SIG-M5 treated with dmso at 0.1 percent for 504 hours (cell line): ENCODE measurements around the gene TAF1C.
"Not testable (repeated sequence)": the region's sequence is repeated elsewhere in the genome, so short reads cannot be mapped to it uniquely, and the experiment has no call there.

Source experiments
- DNase-seq: peaks from one replicate; lab custom pipeline; 2025; ENCODE audit not compliant: unreplicated experiment; lab: John Stamatoyannopoulos, UW

TAF1C gene

GRCh38 chr16:84212631-84213030, 25.8 kb upstream of the TAF1C start:
- DNase-seq: no peak

DNA sequence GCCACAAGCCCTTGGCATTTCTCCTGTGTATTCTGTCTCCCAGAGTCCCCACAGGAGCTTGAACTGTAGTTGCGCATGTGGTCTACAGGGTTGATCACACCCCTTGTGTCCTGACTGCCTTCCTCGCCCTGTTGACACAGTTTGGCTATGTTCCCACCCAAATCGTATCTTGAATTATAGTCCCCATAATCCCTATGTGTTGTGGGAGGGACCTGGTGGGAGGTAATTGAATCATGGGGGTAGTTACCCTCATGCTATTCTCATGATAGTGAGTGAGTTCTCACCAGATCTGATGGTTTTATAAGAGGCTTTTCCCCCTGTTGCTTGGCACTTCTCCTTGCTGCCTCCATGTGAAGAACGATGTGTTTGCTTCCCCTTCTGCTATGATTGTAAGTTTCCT, 25.3 kb upstream of the TAF1C start:
- DNase-seq: no peak

GRCh38 chr16:84209989-84210388, 23.1 kb upstream of the TAF1C start:
- no peak for DNase-seq

- no peak for DNase-seq
Measured at GRCh38 chr16:84207879-84208278, 21.0 kb upstream of the TAF1C start.

GRCh38 chr16:84207251-84207650, 20.4 kb upstream of the TAF1C start:
- no peak for DNase-seq

DNA sequence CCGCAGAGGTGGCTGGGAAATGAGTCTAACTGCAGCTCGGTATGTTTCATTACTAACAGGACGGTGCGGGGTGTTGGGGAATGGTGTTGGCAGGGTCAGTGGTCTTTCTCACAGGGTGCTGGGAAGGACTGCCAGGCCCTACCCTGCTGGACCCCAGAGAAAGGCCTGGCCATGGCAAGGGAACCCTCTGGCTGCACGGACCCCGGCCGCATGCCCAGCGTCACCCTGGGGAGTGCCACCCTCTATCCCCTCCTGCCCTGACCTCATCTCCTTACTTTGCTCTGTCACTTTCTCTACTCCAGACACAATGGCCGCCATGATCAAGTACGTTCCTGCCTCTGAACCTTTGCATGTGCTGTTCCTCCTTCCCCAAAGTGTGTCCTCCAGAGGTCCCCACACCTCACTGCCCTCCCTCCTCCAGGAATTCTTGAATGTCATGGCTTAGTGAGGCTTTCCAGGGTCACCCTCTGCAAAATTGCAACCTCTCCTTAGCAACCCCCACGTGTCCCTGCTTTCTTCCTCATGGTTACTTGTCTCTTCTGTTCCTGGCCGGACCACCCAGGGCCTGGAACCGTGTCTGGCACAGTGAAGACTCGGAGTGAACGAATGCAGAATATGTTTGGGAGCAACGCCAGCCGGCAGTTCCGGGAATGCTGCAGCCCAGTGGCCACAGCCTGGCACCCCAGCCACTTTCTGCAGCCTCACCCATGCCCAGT, 19.3 kb upstream of the TAF1C start:
- DNase-seq: no peak

GRCh38 chr16:84205123-84205522, 18.3 kb upstream of the TAF1C start:
- DNase-seq: not testable (repeated sequence)

DNA sequence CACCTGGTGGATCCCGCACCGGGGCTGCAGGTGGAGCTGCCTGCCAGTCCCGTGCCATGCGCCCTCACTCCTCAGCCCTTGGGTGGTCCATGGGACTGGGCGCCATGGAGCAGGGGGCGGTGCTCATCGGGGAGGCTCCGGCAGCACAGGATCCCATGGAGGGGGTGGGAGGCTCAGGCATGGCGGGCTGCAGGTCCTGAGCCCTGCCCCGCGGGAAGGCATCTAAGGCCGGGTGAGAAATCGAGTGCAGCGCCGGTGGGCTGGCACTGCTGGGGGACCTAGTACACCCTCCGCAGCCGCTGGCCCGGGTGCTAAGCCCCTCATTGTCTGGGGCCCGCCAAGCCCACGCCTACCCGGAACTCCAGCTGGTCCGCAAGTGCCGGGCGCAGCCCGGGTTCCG, 17.7 kb upstream of the TAF1C start:
- DNase-seq: not testable (repeated sequence)

DNA sequence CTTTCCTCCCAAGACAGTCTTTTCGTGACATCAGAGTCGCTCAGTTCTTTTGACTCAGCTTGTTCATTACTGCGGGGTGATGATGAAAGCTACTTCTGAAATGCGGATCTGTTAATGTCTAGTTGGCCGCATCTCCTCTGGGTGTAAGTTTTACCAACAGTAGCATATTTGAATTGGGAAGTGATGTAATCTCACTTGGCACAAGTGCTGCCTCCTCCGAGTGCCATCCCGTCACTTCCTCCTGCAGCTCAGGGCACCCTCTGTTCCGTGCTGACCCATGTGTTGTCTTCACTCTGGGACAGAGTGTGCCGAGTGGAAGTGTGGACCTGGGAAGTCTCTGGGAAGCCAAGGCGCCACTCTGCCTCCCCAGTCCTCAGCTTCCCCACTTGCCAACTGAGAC, 13.0 kb upstream of the TAF1C start:
- DNase-seq: peak; percentile 89

- DNase-seq: no peak
Measured at GRCh38 chr16:84199097-84199496, 12.2 kb upstream of the TAF1C start.

GRCh38 chr16:84198401-84198800, 11.5 kb upstream of the TAF1C start:
- no peak for DNase-seq

GRCh38 chr16:84197466-84198128, 10.7 kb upstream of the TAF1C start:
- no peak for DNase-seq

DNA sequence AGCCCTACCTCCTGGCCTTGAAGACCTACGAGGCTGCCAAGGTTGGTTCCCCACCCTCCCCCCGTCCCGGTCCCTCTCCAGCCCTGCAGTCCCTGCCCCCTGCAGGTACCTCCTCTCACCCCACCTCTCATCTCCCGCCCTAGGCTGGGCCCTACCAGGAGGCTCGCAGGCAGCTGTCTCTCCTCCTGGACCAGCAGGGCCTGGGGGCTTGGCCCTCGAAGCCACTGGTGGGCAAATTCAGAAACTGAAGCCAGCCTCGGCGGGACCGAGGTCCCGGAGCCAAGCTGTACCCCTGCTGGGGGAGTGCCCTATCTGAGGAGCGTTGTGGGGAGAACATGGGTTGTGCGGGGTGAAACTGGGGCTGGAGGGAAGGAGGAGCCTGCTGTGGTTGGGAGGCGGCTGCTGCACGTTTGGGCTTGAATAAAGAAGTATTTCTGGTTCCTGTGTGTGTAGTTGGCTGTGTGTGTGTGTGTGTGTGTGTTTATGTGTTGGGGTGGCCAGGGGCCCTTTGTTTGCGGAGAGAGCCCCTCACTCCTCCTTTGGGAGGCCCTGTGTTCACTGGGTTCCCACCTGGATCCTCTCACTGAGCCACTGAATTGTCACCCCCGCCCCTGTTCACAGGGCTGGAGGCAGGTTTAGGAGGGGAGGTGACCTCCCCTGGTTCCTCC, 10.0 kb upstream of the TAF1C start:
- no peak for DNase-seq

DNA sequence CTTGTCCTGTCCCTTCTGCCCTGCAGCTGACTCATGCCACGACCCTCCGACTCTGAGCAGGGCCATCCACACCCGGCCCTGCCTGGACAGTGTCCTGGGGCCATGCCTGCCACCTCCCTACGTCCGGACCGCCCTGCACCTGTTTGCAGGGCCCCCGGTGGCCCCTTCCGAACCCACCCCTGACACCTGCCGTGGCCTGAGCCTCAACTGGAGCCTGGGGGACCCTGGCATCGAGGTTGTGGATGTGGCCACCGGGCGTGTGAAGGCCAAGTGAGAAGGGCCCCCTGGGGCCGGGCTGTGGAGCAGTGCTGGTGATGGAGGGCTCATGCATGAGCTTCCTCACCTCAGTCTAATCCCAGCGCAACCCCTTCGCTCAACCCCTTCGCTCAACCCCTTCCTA, 9.2 kb upstream of the TAF1C start:
- DNase-seq: no peak

DNA sequence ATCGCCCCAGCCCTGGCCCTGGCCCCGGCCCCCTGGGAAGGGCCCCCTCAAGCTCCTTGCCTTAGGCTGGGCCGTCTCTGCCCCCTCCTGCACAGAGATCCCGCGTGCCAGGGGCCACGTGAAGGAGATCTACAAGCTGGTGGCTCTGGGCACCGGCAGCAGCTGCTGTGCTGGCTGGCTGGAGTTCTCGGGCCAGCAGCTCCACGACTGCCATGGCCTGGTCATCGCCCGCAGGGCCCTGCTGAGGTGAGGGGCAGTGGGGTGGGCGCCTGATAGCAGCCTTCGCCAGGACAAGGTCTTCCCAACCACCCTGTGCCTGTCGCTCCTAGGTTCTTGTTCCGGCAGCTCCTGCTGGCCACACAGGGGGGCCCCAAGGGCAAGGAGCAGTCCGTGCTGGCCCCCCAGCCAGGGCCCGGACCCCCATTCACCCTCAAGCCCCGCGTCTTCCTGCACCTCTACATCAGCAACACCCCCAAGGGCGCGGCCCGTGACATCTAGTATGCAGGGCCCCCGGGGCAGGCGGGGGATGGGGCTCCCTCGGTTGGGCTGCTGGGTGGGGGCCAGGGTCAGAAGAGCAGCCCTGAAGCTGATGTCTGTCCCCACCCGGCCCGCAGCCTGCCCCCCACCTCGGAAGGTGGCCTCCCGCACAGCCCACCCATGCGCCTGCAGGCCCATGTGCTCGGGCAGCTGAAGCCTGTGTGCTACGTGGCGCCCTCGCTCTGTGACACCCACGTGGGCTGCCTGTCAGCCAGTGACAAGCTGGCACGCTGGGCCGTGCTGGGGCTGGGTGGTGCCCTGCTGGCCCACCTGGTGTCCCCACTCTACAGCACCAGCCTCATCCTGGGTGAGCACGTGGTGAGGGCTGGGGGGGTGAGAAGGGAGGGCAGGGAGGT, 8.6 kb upstream of the TAF1C start:
- DNase-seq: no peak

DNA sequence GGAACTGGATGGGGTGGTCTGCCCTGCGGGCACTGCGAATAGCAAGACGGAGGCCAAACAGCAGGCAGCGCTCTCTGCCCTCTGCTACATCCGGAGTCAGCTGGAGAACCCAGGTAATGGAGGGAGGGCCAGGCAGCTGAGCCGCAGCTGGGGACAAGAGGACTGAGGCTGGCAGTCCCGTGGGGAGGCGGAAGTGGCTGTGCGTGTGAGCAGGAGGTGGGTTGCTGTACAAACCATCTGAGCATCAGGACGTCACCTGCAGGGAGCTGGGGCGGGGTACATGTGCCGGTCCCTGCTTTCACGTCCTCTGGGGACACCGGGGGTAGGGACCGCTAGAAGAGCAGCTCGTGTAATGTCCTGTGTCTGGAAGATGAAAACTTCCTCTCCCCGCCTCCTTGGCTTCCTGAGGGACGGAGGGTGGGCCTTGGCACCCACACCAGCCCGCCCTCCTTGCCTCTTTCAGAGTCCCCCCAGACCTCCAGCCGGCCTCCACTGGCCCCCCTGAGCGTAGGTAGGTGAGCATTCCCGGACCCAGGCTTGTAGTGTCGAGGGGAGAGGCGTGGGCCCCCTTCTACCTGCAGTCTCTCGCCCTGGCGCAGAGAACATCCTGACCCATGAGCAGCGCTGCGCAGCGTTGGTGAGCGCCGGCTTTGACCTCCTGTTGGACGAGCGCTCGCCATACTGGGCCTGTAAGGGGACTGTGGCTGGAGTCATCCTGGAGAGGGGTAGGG, 7.8 kb upstream of the TAF1C start:
- no peak for DNase-seq

GRCh38 chr16:84194018-84194417, 7.2 kb upstream of the TAF1C start:
- no peak for DNase-seq

- no peak for DNase-seq
Measured at GRCh38 chr16:84193480-84193879, 6.6 kb upstream of the TAF1C start.

DNA sequence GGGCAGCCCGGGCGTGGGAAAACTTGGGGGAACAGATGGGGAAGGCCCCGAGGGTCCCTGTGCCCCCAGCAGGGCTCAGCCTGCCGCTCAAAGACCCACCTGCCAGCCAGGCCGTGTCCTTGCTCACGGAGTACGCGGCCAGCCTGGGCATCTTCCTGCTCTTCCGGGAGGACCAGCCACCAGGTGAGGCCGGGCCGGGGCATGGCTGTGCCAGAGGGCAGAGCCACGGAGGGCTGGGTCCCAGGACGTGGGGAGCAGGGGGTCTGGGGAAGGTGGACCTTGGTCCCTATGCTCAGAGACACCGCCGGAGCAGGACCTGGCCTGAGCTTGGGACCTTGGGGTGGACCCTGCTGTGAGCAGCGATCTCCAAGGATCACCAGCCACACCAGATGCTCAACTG, 4.6 kb upstream of the TAF1C start:
- DNase-seq: no peak

DNA sequence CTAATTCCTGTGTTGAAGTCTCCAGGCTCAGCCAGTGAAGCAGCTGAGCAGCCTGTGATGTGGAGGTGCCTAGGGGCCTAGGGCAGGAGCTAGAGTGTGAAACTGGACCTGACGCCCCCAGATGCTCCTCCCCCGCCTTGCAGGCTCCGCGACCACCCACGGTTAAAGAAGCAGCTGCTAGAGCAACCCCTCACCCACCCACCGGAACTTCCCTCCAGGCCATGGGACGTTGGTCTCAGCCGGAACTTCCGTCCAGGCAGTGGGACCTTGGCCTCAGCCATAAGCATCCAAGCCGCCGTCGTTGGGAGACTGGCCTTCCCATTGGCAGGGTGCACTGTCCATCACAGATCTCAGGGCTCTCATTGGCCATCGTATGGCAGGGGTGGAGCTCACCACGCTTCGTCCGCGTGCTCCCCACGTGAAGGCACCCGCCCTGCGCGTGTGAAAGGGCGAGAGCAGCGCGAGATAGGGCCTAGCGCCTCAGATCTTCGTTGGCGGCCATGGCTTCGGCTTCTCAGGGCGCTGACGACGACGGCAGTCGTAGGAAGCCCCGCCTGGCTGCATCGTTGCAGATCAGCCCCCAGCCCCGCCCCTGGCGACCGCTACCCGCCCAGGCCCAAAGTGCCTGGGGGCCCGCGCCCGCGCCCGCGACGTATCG, 4.0 kb upstream of the TAF1C start, which contains the start of gene ADAD2:
TSS of gene ADAD2 (plus strand) at position 427 of the 658 bp plus-strand sequence. CDS start at position 501, 74 bp downstream.
- no peak for DNase-seq
